GM12878 (cell line): ENCODE data around the gene GKN1. TPM values are rescaled to one million over a fixed set of nuclear protein-coding genes. Genes with fewer than 3 reads are reported as not detected.

Experiments used
- HDAC6 ChIP-seq: fragments of 200-600 bp; sonication (generic); IDR thresholded peaks from one replicate; pipeline ENCODE4 v1.8.0; 2017; ENCODE audit warnings: antibody characterized with exemption; ENCODE audit not compliant: unreplicated experiment
- PAX5 ChIP-seq: IDR thresholded peaks from 2 replicates; pipeline ENCODE4 v1.6.1; 2011; ENCODE audit warnings: low read depth, low read length, borderline replicate concordance
- RFX5 ChIP-seq: IDR thresholded peaks from 2 replicates; pipeline ENCODE4 v1.6.1; 2011; ENCODE audit warnings: low read depth, low read length, improper control_type of control experiment
- TCF3 ChIP-seq: IDR thresholded peaks from 2 replicates; pipeline ENCODE4 v1.6.1; 2012; ENCODE audit warnings: low read depth, mild to moderate bottlenecking, low read length, borderline replicate concordance; ENCODE audit not compliant: insufficient read depth
- polyA plus RNA-seq, 11 experiments: library from polyadenylated mRNA; depleted of rRNA in 4 of 11; unstranded in 6 of 11; stranded (reverse) in 5 of 11; fragments of >200 nt; fragmentation: Nextera tagmentation in 4 of 11; fragmentation: Illumina TruSeq in 1 of 11; extraction: Ambion mirVana in 4 of 11; extraction: Trizol in 1 of 11; gene quantifications; 1 replicate in 1 of 11; 2 replicates in 10 of 11; pipeline versions ENCODE4 v1.2.1 to v1.2.3, GENCODE V29; 2011 to 2016; ENCODE audit warnings: inconsistent platforms in 2 of 11, missing spikeins in 2 of 11, low read depth in 1 of 11
- total RNA-seq, 4 experiments: library from RNA; depleted of rRNA in 3 of 4; stranded (reverse); fragments of >200 nt in 3 of 4; fragmentation: Illumina TruSeq in 1 of 4; extraction: Trizol in 1 of 4; gene quantifications; 2 replicates each; pipeline versions ENCODE4 v1.2.1 to v1.2.3, GENCODE V29; 2013 to 2021
- TF ChIP-seq, protein P1 (sequence below): fragments of 150-350 bp; IDR thresholded peaks from 2 replicates; pipeline ENCODE4 v1.6.1; 2014; ENCODE audit warnings: mild to moderate bottlenecking, low read depth, low read length

GKN1 gene
- total and polyA plus RNA-seq, 10 of the 15 experiments (the other 5 are each of a cell fraction or from before 2014, with no cell fraction given), result not detected

DNA sequence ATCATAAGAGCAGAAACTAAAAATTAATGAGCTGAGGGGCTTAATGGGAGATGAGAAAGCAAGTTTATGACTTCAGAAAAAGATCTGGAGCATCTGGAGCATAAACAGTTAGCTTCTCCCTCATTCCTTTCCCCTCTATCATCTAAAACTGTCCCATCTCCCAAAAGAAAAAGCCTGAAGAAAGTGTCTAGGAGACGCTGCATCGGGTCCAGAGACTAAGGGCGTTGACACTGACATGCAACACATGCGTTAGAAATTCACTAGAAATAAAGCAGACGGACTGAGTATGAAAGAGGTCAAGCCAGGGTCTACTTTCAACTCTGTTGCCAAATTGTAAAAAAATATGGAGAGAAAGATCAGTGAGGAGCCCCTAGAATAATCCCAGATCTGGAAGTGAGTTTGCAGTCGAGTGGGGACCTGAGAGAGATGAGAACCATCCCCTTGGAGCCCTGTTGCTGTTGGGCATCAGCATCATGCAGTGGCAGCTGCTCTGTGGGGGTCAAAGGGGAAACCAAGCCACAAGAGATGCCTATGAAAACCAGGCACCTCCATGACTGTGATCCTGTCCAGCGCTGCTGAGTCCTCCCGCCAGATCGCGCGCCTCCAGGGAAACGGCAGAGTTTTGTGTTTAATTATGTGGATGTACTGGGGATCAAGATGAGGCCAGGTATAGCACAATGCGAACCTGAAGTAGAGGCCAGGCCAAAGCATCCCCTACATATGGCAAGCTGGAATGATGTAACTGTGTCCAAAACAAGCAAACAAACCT is 52.4 kb downstream of the GKN1 start (continued):
- TF ChIP-seq, protein P1, sequence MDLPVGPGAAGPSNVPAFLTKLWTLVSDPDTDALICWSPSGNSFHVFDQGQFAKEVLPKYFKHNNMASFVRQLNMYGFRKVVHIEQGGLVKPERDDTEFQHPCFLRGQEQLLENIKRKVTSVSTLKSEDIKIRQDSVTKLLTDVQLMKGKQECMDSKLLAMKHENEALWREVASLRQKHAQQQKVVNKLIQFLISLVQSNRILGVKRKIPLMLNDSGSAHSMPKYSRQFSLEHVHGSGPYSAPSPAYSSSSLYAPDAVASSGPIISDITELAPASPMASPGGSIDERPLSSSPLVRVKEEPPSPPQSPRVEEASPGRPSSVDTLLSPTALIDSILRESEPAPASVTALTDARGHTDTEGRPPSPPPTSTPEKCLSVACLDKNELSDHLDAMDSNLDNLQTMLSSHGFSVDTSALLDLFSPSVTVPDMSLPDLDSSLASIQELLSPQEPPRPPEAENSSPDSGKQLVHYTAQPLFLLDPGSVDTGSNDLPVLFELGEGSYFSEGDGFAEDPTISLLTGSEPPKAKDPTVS, result no peak
- TF ChIP-seq PAX5 (no peak), HDAC6 (no peak), RFX5 (no peak), TCF3 (no peak)

Other genes with a start within 250 kb of the GKN1 start
- gene ARHGAP25, start 239.8 kb upstream of the GKN1 start, total RNA-seq (2014; rRNA removed), result 0.51 and 0.93 TPM in 2 replicates
- 0.89 and 0.97 TPM in 2 replicates for gene ARHGAP25, start 239.8 kb upstream of the GKN1 start, total RNA-seq (2014; rRNA removed; fragmentation: Illumina TruSeq; extraction: Trizol)
- 0.56 and 1.0 TPM in 2 replicates for gene ARHGAP25, start 239.8 kb upstream of the GKN1 start, total RNA-seq (2021)
- gene ARHGAP25, start 239.8 kb upstream of the GKN1 start, polyA plus RNA-seq (2011; rRNA removed), result 0.13 and 0.15 TPM in 2 replicates
- 0.65 and 0.96 TPM in 2 replicates for gene ARHGAP25, start 239.8 kb upstream of the GKN1 start, polyA plus RNA-seq (2014; fragmentation: Illumina TruSeq; extraction: Trizol)
- under 1 TPM; 0.40 to 0.42 TPM for gene ARHGAP25, start 239.8 kb upstream of the GKN1 start, polyA plus RNA-seq (2014; fragmentation: Nextera tagmentation; extraction: Ambion mirVana)
- gene ARHGAP25, start 239.8 kb upstream of the GKN1 start, polyA plus RNA-seq (2014; rRNA removed), result 0.38 and 1.0 TPM in 2 replicates
- gene ARHGAP25, start 239.8 kb upstream of the GKN1 start, polyA plus RNA-seq (2016; fragmentation: Nextera tagmentation; extraction: Ambion mirVana), result under 1 TPM; 0.37 to 0.39 TPM
- not detected in 2 replicates for gene BMP10, start 103.2 kb upstream of the GKN1 start, total RNA-seq (2014; rRNA removed)
- gene BMP10, start 103.2 kb upstream of the GKN1 start, total RNA-seq (2014; rRNA removed; fragmentation: Illumina TruSeq; extraction: Trizol), result not detected in 2 replicates
- gene BMP10, start 103.2 kb upstream of the GKN1 start, total RNA-seq (2021), result not detected in 2 replicates
- gene BMP10, start 103.2 kb upstream of the GKN1 start, polyA plus RNA-seq (2011; rRNA removed), result not detected in 2 replicates
- 0.04 TPM in 1 of 2 replicates, not detected in the other for gene BMP10, start 103.2 kb upstream of the GKN1 start, polyA plus RNA-seq (2014; fragmentation: Illumina TruSeq; extraction: Trizol)
- gene BMP10, start 103.2 kb upstream of the GKN1 start, polyA plus RNA-seq (2014; fragmentation: Nextera tagmentation; extraction: Ambion mirVana), result not detected
- gene BMP10, start 103.2 kb upstream of the GKN1 start, polyA plus RNA-seq (2014; rRNA removed), result not detected in 2 replicates
- not detected for gene BMP10, start 103.2 kb upstream of the GKN1 start, polyA plus RNA-seq (2016; fragmentation: Nextera tagmentation; extraction: Ambion mirVana)
- not detected in 2 replicates for gene GKN2, start 21.7 kb upstream of the GKN1 start, total RNA-seq (2014; rRNA removed)
- not detected in 2 replicates for gene GKN2, start 21.7 kb upstream of the GKN1 start, total RNA-seq (2014; rRNA removed; fragmentation: Illumina TruSeq; extraction: Trizol)
- not detected in 2 replicates for gene GKN2, start 21.7 kb upstream of the GKN1 start, total RNA-seq (2021)
- 0.19 TPM in 1 of 2 replicates, not detected in the other for gene GKN2, start 21.7 kb upstream of the GKN1 start, polyA plus RNA-seq (2011; rRNA removed)
- not detected in 2 replicates for gene GKN2, start 21.7 kb upstream of the GKN1 start, polyA plus RNA-seq (2014; fragmentation: Illumina TruSeq; extraction: Trizol)
- gene GKN2, start 21.7 kb upstream of the GKN1 start, polyA plus RNA-seq (2014; fragmentation: Nextera tagmentation; extraction: Ambion mirVana), result not detected
- gene GKN2, start 21.7 kb upstream of the GKN1 start, polyA plus RNA-seq (2014; rRNA removed), result not detected in 2 replicates
- gene GKN2, start 21.7 kb upstream of the GKN1 start, polyA plus RNA-seq (2016; fragmentation: Nextera tagmentation; extraction: Ambion mirVana), result not detected
- not detected in 2 replicates for gene ANTXR1, start 38.5 kb downstream of the GKN1 start, total RNA-seq (2014; rRNA removed)
- not detected in 2 replicates for gene ANTXR1, start 38.5 kb downstream of the GKN1 start, total RNA-seq (2014; rRNA removed; fragmentation: Illumina TruSeq; extraction: Trizol)
- 0.26 and 0.32 TPM in 2 replicates for gene ANTXR1, start 38.5 kb downstream of the GKN1 start, total RNA-seq (2021)
- gene ANTXR1, start 38.5 kb downstream of the GKN1 start, polyA plus RNA-seq (2011; rRNA removed), result not detected in 2 replicates
- not detected in 2 replicates for gene ANTXR1, start 38.5 kb downstream of the GKN1 start, polyA plus RNA-seq (2014; fragmentation: Illumina TruSeq; extraction: Trizol)
- gene ANTXR1, start 38.5 kb downstream of the GKN1 start, polyA plus RNA-seq (2014; fragmentation: Nextera tagmentation; extraction: Ambion mirVana), result not detected
- gene ANTXR1, start 38.5 kb downstream of the GKN1 start, polyA plus RNA-seq (2014; rRNA removed), result not detected in 2 replicates
- gene ANTXR1, start 38.5 kb downstream of the GKN1 start, polyA plus RNA-seq (2016; fragmentation: Nextera tagmentation; extraction: Ambion mirVana), result under 1 TPM in 1 of 2 experiments, not detected in 1; 0.09 TPM